Hepatocyte (in vitro differentiated cells): ENCODE data around the gene MON1B. TPM values are rescaled to one million over a fixed set of nuclear protein-coding genes. Genes with fewer than 3 reads are reported as not detected.
A peak's percentile ranks its signal among the peaks of the same experiment; 100 is the strongest.

Experiments used
- DNase-seq: peaks from one replicate; pipeline ENCODE4 v3.0.0-alpha.2; 2016; ENCODE audit warnings: low spot score
- H2AFZ ChIP-seq: fragments of 200-600 bp; sonication (generic); 2 replicates; pipeline ENCODE4 v1.6.0; 2016; ENCODE audit warnings: antibody characterized with exemption, mild to moderate bottlenecking
- H3K27ac ChIP-seq: fragments of 200-600 bp; sonication (generic); 2 replicates; pipeline ENCODE4 v1.5.1; 2016; ENCODE audit warnings: mild to moderate bottlenecking
- H3K27me3 ChIP-seq: fragments of 200-600 bp; sonication (generic); 2 replicates; pipeline ENCODE4 v1.6.1; 2016
- H3K36me3 ChIP-seq: fragments of 200-600 bp; sonication (generic); replicated peaks from 2 replicates; pipeline ENCODE4 v1.5.1; 2016; ENCODE audit warnings: low read depth; ENCODE audit not compliant: insufficient read depth
- H3K4me1 ChIP-seq: fragments of 200-600 bp; sonication (generic); 2 replicates; pipeline ENCODE4 v1.5.1; 2016; ENCODE audit warnings: mild to moderate bottlenecking, moderate library complexity; ENCODE audit not compliant: insufficient read depth
- H3K4me2 ChIP-seq: fragments of 200-600 bp; sonication (generic); 2 replicates; pipeline ENCODE4 v1.6.0; 2016
- H3K4me3 ChIP-seq: fragments of 200-600 bp; sonication (generic); 2 replicates; pipeline ENCODE4 v1.5.1; 2016; ENCODE audit warnings: mild to moderate bottlenecking
- H3K79me2 ChIP-seq: fragments of 200-600 bp; sonication (generic); 2 replicates; pipeline ENCODE4 v1.6.0; 2017; ENCODE audit warnings: mild to moderate bottlenecking
- H3K9me2 ChIP-seq: fragments of 200-600 bp; sonication (generic); replicated peaks from 2 replicates; pipeline ENCODE4 v1.6.0; 2017; ENCODE audit warnings: mild to moderate bottlenecking; ENCODE audit not compliant: insufficient read depth
- H3K9me3 ChIP-seq: fragments of 200-600 bp; sonication (generic); 2 replicates; pipeline ENCODE4 v1.5.1; 2016; ENCODE audit warnings: low read depth, mild to moderate bottlenecking
- H4K20me1 ChIP-seq: fragments of 200-600 bp; sonication (generic); 2 replicates; pipeline ENCODE4 v1.6.0; 2016; ENCODE audit warnings: mild to moderate bottlenecking; ENCODE audit not compliant: insufficient read depth, poor library complexity, severe bottlenecking
- EZH2 ChIP-seq: fragments of 200-600 bp; sonication (generic); IDR thresholded peaks from 2 replicates; pipeline ENCODE4 v1.6.1; 2016; ENCODE audit warnings: antibody characterized with exemption, mild to moderate bottlenecking, borderline replicate concordance
- EZH2phosphoT487 ChIP-seq: fragments of 200-600 bp; sonication (generic); IDR thresholded peaks from one replicate; pipeline ENCODE4 v1.6.1; 2018; ENCODE audit warnings: antibody characterized with exemption, mild to moderate bottlenecking, low read depth, moderate library complexity; ENCODE audit not compliant: unreplicated experiment, severe bottlenecking
- WGBS: methylation state at CpG from one replicate; pipeline ENCODE4 v1.1.6; 2016; ENCODE audit warnings: low lambda C conversion rate; ENCODE audit errors: missing lambda C conversion rate; 5-methylcytosine and 5-hydroxymethylcytosine counted together
- polyA plus RNA-seq: library from polyadenylated mRNA; unstranded; fragments of >200 nt; fragmentation: Nextera tagmentation; extraction: Ambion mirVana; gene quantifications from 2 replicates; pipeline ENCODE4 v1.2.1, GENCODE V29; 2016
- total RNA-seq: library from RNA; depleted of rRNA; stranded (reverse); fragments of >200 nt; gene quantifications from 2 replicates; pipeline ENCODE4 v1.2.3, GENCODE V29; 2014
- TF ChIP-seq, protein P1 (sequence below): fragments of 200-600 bp; sonication (generic); IDR thresholded peaks from 2 replicates; pipeline ENCODE4 v1.5.1; 2016; ENCODE audit warnings: antibody characterized with exemption, mild to moderate bottlenecking; ENCODE audit not compliant: poor library complexity

The MON1B gene
- total and polyA plus RNA-seq, 2 experiments from 2014 or later = 13.5 to 42.3 TPM

GRCh38 chr16:77213542-77214106 is 22.6 kb downstream of the MON1B start:
- peak overlapping the region; percentile 96 for H3K4me2 ChIP-seq
- no peak overlapping the region for H2AFZ ChIP-seq
- 93% methylated on average over 15 of the region's 15 CpGs for WGBS

DNA sequence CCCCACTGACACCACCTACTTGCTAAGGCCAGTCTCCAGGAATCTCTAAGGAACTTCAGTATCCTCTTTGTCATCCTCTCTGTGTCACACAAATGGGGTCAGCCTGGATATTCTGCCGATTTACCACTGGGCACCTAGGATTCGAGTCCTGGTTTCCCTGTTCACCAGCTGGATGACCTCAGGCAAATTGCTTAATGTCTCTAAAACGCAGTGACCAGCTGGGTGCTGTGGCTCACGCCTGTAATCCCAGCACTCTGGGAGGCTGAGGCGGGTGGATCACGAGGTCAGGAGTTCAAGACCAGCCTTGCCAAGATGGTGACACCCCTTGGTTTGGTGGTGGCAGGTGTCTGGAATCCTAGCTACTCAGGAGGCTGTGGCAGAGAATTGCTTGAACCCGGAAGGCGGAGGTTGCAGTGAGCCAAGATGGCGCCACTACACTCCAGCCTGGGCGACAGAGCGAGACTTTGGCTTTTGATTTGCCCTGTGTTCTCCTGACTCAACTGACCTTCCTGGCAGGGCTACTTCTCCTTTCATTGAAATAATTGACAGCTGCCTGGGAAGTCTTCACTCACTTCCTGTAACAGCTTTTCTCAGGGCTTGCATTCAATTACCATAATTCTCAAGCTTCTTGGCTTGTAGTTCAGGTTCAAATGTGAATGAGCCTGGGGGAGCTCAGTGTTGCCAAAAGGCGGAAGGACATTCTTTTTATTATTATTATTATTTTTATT is 23.6 kb downstream of the MON1B start:
- Histone ChIP-seq H3K9me2 (no peaks in the 10 kb centered on the region), H2AFZ (no peak overlapping the region), H3K27me3 (no peaks in the 10 kb centered on the region), H3K36me3 (no peaks in the 10 kb centered on the region), H3K79me2 (no peaks in the 10 kb centered on the region), H3K9me3 (no peaks in the 10 kb centered on the region), H3K4me1 (no peaks in the 10 kb centered on the region), H4K20me1 (no peaks in the 10 kb centered on the region), H3K4me3 (no peak overlapping the region), H3K4me2 (no peak overlapping the region), H3K27ac (no peak overlapping the region)
- no peak for DNase-seq
- no peak for TF ChIP-seq EZH2
- no peak for TF ChIP-seq EZH2phosphoT487
- TF ChIP-seq, protein P1, sequence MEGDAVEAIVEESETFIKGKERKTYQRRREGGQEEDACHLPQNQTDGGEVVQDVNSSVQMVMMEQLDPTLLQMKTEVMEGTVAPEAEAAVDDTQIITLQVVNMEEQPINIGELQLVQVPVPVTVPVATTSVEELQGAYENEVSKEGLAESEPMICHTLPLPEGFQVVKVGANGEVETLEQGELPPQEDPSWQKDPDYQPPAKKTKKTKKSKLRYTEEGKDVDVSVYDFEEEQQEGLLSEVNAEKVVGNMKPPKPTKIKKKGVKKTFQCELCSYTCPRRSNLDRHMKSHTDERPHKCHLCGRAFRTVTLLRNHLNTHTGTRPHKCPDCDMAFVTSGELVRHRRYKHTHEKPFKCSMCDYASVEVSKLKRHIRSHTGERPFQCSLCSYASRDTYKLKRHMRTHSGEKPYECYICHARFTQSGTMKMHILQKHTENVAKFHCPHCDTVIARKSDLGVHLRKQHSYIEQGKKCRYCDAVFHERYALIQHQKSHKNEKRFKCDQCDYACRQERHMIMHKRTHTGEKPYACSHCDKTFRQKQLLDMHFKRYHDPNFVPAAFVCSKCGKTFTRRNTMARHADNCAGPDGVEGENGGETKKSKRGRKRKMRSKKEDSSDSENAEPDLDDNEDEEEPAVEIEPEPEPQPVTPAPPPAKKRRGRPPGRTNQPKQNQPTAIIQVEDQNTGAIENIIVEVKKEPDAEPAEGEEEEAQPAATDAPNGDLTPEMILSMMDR = no peak
- 87% methylated on average over 12 of the region's 12 CpGs for WGBS

More at GRCh38 chr16:77213542-77214106, 22.6 kb downstream of the MON1B start:
- Histone ChIP-seq H3K27me3 (no peaks in the 10 kb centered on the region), H3K79me2 (no peaks in the 10 kb centered on the region), H4K20me1 (no peaks in the 10 kb centered on the region), H3K9me3 (no peaks in the 10 kb centered on the region), H3K27ac (no peak overlapping the region), H3K36me3 (no peaks in the 10 kb centered on the region), H3K4me3 (no peak overlapping the region), H3K4me1 (no peaks in the 10 kb centered on the region), H3K9me2 (no peaks in the 10 kb centered on the region)
- no peak for DNase-seq
- no peak for TF ChIP-seq EZH2phosphoT487
- TF ChIP-seq EZH2 = no peak

DNA sequence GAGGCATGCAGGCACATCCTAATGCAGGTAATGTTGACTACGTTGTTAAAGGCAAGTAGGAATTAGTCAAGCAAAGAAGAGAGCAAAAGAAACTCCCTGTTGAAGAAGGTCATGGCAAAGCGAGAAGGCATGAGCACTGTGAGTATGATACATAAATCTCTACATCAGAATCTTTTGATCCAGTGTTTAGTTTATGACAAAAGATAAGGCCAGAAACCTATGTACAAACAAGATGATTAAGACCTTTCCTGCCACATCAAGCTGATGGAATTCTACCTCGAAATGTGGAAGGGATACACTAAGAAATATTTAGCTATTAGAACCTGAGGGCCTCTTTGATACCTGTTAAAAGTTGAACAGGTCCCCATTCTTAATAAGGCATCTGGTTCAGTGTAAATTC is 28.4 kb downstream of the MON1B start:
- Histone ChIP-seq H3K9me3 (no peaks in the 10 kb centered on the region), H3K4me2 (no peak overlapping the region)
- 78% methylated on average over 3 of the region's 3 CpGs for WGBS

More for the DNA sequence above, 28.4 kb downstream of the MON1B start:
- Histone ChIP-seq H3K27ac (no peak overlapping the region), H3K79me2 (no peaks in the 10 kb centered on the region), H3K4me3 (no peak overlapping the region), H3K36me3 (no peaks in the 10 kb centered on the region), H4K20me1 (no peaks in the 10 kb centered on the region), H3K9me2 (no peaks in the 10 kb centered on the region), H3K4me1 (no peaks in the 10 kb centered on the region), H2AFZ (no peak overlapping the region), H3K27me3 (no peaks in the 10 kb centered on the region)
- no peak for DNase-seq
- TF ChIP-seq EZH2 = no peak
- TF ChIP-seq EZH2phosphoT487 = no peak
- TF ChIP-seq, protein P1 = no peak
